Measurements from ENCODE around the gene ESYT2.
"Not testable (repeated sequence)": the region's sequence is repeated elsewhere in the genome, so short reads cannot be mapped to it uniquely, and the experiment has no call there.

ESYT2 gene

DNA sequence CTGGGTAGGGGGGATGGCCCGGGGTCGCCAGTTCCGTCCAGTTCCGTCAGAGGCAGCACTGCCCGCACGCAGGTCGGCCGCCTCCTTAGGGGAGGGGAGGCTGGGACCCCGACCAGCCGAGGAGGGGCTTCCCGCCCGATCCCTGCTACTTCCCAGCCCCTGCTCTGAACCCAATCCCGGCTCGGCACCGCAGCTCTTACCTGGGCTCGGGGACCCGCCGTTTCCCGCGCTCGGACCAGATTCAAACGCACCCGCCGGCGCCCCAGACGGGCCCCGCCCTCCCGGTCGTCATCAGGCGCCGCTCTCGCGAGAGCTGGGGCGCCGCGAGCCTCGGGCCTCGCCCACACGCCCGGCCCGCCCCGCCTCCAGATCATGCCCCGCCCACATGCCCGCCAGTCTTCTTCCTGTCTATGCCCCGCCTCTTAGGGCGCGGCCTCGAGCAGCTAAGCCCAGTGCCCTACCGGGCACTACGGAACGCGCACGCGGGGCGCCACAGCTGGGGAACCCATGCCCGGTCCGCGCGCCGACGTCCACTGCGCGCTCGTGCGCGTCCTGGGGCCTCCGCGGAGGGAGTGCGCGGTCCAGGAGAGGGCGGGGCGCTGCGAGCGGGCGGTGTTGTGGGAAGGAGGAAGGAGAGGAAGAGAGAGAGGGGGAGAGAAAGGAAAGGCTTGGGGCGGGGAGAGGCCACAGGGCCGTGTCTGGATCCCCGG, 124.6 kb downstream of the ESYT2 start, which contains the start of gene NCAPG2:
Gene NCAPG2, minus strand, starts transcription at position 281 of the 710 bp plus-strand sequence. CDS start 2,905 bp downstream, outside the sequence.
- H3K9ac ChIP-seq (ENCODE audit: low read length in 2 of 2): peak within 1 kb of the TSS; percentile 78 to 79
- H3K4me3 ChIP-seq (ENCODE audit: low read length in 2 of 2): peak within 1 kb of the TSS; percentile 77 to 83
- no peaks in the 10 kb centered on the region for H3K36me3 ChIP-seq (ENCODE audit: control insufficient read depth in 2 of 2, insufficient read depth in 2 of 2, low read length in 2 of 2)
- H3K27ac ChIP-seq (ENCODE audit: low read length): peak within 1 kb of the TSS; percentile 80
- H3K4me1 ChIP-seq (ENCODE audit: control insufficient read depth, insufficient read depth, low read length): peaks cover 18% of the 10 kb centered on the region
- H3K9me3 ChIP-seq (ENCODE audit: control insufficient read depth in 2 of 2, low read length in 2 of 2): no peaks in the 10 kb centered on the region
- H3K27me3 ChIP-seq (ENCODE audit: control insufficient read depth in 1 of 2, insufficient read depth in 2 of 2, low read length in 2 of 2): no peaks in the 10 kb centered on the region

DNA sequence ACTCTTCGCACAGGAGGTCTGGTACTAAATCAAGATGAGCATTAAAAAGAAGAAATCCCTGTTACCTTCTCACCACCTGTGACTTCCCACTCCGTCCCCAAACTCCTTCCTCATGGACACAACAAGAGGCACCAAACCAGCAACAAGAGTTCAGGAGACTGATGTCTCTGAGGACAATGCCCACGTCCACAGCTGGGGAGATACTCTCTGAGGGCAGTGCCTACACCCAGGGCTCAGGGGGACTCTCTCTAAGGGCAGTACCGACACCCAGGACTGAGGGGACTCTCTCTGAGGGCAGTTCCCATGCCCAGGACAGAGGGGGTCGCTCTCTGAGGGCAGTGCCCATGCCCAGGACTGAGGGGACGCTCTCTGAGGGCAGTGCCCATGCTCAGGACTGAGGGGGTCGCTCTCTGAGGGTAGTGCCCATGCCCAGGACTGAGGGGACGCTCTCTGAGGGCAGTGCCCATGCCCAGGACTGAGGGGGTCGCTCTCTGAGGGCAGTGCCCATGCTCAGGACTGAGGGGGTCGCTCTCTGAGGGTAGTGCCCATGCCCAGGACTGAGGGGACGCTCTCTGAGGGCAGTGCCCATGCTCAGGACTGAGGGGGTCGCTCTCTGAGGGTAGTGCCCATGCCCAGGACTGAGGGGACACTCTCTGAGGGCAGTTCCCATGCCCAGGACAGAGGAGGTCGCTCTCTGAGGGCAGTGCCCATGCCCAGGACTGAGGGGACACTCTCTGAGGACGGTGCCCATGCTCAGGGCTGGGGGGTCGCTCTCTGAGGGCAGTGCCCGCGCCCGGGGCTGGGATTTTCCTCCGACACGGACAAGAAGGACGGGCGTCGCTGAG, 125.4 kb downstream of the ESYT2 start:
- not testable (repeated sequence) for H3K27ac ChIP-seq (ENCODE audit: low read length); H3K9me3 ChIP-seq (ENCODE audit: control insufficient read depth in 2 of 2, low read length in 2 of 2); H3K27me3 ChIP-seq (ENCODE audit: control insufficient read depth in 1 of 2, insufficient read depth in 2 of 2, low read length in 2 of 2); H3K36me3 ChIP-seq (ENCODE audit: control insufficient read depth in 2 of 2, insufficient read depth in 2 of 2, low read length in 2 of 2)
- Histone ChIP-seq H3K9ac (ENCODE audit: low read length in 2 of 2) (peak overlapping the region; percentile 68 to 69), H3K4me1 (ENCODE audit: control insufficient read depth, insufficient read depth, low read length) (peaks cover 18% of the 10 kb centered on the region), H3K4me3 (ENCODE audit: low read length in 2 of 2) (peak overlapping the region; percentile 76 to 83)

DNA sequence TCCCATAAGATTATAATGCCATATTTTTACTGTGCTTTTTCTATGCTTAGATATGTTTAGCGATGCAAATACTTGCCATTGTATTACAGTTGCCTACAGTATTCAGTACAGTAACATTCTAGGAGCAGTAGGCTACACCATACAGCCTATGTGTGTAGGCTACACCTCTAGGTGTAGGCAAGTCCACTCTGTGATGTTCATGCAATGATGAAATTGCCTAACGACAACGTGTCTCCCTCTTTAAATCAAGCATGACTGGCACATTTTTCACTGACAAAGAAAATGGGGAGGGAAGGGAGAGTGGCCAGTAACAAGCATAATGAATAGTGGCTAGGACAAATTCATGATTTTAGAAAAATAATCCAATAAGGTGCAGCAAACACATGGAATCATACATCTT, 126.4 kb downstream of the ESYT2 start:
- Histone ChIP-seq H3K36me3 (ENCODE audit: control insufficient read depth in 2 of 2, insufficient read depth in 2 of 2, low read length in 2 of 2) (no peaks in the 10 kb centered on the region), H3K27me3 (ENCODE audit: control insufficient read depth in 1 of 2, insufficient read depth in 2 of 2, low read length in 2 of 2) (no peaks in the 10 kb centered on the region), H3K4me1 (ENCODE audit: control insufficient read depth, insufficient read depth, low read length) (peaks cover 18% of the 10 kb centered on the region), H3K4me3 (ENCODE audit: low read length in 2 of 2) (no peak overlapping the region), H3K9ac (ENCODE audit: low read length in 2 of 2) (no peak overlapping the region), H3K9me3 (ENCODE audit: control insufficient read depth in 2 of 2, low read length in 2 of 2) (no peaks in the 10 kb centered on the region), H3K27ac (ENCODE audit: low read length) (no peak overlapping the region)

DNA sequence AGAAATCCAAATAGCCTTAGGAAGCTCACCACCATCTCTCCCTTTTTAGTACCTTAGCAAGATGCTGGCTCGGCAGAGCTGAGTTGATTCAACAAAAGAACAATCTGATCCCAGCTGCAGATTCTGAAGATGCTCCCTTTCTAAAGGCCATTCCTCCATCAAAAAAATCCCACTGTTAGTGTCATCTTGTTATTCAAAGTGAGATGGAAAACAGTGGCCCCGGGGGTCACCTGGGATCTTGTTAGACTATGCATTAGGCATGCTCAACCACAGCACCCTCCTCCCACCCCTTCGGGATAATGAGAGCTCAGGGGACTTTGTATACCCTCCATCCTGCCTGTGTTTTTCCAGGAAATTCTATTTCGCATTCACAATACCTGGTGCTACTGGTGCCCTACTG, 127.1 kb downstream of the ESYT2 start:
- no peak overlapping the region for H3K9ac ChIP-seq (ENCODE audit: low read length in 2 of 2)
- H3K4me3 ChIP-seq (ENCODE audit: low read length in 2 of 2): no peak overlapping the region
- H3K4me1 ChIP-seq (ENCODE audit: control insufficient read depth, insufficient read depth, low read length): peaks cover 18% of the 10 kb centered on the region
- no peaks in the 10 kb centered on the region for H3K9me3 ChIP-seq (ENCODE audit: control insufficient read depth in 2 of 2, low read length in 2 of 2)
- no peaks in the 10 kb centered on the region for H3K27me3 ChIP-seq (ENCODE audit: control insufficient read depth in 1 of 2, insufficient read depth in 2 of 2, low read length in 2 of 2)
- no peak overlapping the region for H3K27ac ChIP-seq (ENCODE audit: low read length)
- no peaks in the 10 kb centered on the region for H3K36me3 ChIP-seq (ENCODE audit: control insufficient read depth in 2 of 2, insufficient read depth in 2 of 2, low read length in 2 of 2)

DNA sequence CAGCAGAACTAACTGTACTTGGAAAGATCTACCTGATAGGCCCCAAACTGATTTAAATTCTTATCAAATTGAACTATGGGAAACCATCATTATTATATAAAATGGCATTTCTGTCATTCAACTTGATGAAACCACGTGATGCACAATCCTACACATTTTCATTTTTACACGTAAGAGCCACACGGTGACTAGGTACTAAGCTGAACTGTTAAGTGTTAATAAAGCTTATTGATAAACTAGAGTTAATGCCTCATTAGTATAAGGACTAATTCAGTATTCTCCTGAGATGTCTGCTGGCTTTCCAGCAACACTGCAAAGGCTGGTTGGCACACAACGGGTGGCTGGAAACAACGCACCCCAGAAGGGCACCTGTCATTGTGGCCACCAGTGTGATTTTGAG, 129.3 kb downstream of the ESYT2 start:
- Histone ChIP-seq H3K9ac (ENCODE audit: low read length in 2 of 2) (no peak overlapping the region), H3K27me3 (ENCODE audit: control insufficient read depth in 1 of 2, insufficient read depth in 2 of 2, low read length in 2 of 2) (no peaks in the 10 kb centered on the region), H3K9me3 (ENCODE audit: control insufficient read depth in 2 of 2, low read length in 2 of 2) (no peaks in the 10 kb centered on the region), H3K27ac (ENCODE audit: low read length) (no peak overlapping the region), H3K36me3 (ENCODE audit: control insufficient read depth in 2 of 2, insufficient read depth in 2 of 2, low read length in 2 of 2) (no peaks in the 10 kb centered on the region), H3K4me3 (ENCODE audit: low read length in 2 of 2) (no peak overlapping the region), H3K4me1 (ENCODE audit: control insufficient read depth, insufficient read depth, low read length) (peaks cover 15% of the 10 kb centered on the region)

DNA sequence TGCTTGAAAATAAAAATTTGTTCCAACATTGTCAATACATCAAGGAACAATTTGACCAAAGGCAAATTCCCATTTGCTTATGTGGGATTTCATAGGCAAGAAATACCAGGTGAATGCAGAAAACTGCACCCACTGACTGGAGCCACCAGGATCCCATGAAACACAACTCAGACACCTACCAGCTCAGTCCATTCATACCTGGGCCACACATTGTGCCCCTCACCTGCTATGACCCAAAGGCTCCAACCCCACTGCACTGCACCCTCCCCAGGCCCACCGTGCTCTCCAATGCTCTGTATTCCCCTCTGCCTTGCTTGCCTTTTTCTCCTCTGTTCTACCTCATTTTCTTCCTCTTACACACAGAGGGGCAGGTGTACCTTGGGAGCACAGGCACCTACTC, 130.0 kb downstream of the ESYT2 start:
- Histone ChIP-seq H3K27ac (ENCODE audit: low read length) (no peak overlapping the region), H3K9ac (ENCODE audit: low read length in 2 of 2) (no peak overlapping the region), H3K4me3 (ENCODE audit: low read length in 2 of 2) (no peak overlapping the region), H3K4me1 (ENCODE audit: control insufficient read depth, insufficient read depth, low read length) (peaks cover 15% of the 10 kb centered on the region), H3K36me3 (ENCODE audit: control insufficient read depth in 2 of 2, insufficient read depth in 2 of 2, low read length in 2 of 2) (no peaks in the 10 kb centered on the region), H3K9me3 (ENCODE audit: control insufficient read depth in 2 of 2, low read length in 2 of 2) (no peaks in the 10 kb centered on the region), H3K27me3 (ENCODE audit: control insufficient read depth in 1 of 2, insufficient read depth in 2 of 2, low read length in 2 of 2) (no peaks in the 10 kb centered on the region)

DNA sequence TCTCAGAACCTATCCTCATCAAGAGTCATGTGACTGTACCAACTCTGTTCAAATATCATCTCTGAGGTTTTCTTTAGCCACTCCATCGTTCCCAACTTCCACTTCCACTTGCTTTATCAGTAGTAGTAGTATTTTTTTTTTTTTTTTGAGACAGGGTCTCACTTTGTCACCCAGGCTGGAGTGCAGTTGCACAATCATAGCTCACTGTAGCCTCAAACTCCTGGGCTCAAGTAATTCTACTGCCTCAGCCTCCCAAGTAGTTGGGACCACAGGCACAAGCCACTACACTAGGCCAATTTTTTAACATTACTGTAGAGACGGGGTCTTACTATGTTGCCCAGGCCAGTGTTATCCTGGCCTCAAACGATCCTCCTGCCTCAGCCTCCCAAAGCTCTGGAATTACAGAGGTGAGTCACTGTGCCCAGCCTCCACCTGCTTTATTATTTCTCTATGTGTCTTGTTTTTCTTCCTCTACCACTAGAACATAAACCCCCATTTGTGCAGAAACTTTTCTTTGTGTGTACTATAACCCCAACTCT, 130.6 kb downstream of the ESYT2 start:
- peaks cover 8% of the 10 kb centered on the region for H3K4me1 ChIP-seq (ENCODE audit: control insufficient read depth, insufficient read depth, low read length)
- no peaks in the 10 kb centered on the region for H3K36me3 ChIP-seq (ENCODE audit: control insufficient read depth in 2 of 2, insufficient read depth in 2 of 2, low read length in 2 of 2)
- no peaks in the 10 kb centered on the region for H3K27me3 ChIP-seq (ENCODE audit: control insufficient read depth in 1 of 2, insufficient read depth in 2 of 2, low read length in 2 of 2)
- no peak overlapping the region for H3K4me3 ChIP-seq (ENCODE audit: low read length in 2 of 2)
- no peak overlapping the region for H3K27ac ChIP-seq (ENCODE audit: low read length)
- H3K9ac ChIP-seq (ENCODE audit: low read length in 2 of 2): no peak overlapping the region
- H3K9me3 ChIP-seq (ENCODE audit: control insufficient read depth in 2 of 2, low read length in 2 of 2): no peaks in the 10 kb centered on the region

DNA sequence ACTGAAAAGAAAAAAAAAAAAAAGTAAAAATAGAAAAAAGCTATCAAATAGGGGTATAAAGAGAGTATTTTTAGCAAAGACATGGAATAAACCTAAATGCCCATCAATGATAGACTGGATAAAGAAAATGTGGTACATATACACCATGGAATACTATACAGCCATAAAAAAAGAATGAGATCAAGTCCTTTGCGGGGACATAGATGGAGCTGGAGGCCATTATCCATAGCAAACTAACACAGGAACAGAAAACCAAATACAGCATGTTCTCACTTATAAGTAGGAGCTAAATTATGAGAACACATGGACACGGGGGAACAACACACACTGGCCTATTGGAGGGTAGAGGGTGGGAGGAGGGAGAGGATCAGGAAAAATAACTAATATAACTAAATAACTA, 131.7 kb downstream of the ESYT2 start:
- not testable (repeated sequence) for H3K4me1 ChIP-seq (ENCODE audit: control insufficient read depth, insufficient read depth, low read length); H3K9ac ChIP-seq (ENCODE audit: low read length in 2 of 2); H3K27ac ChIP-seq (ENCODE audit: low read length); H3K36me3 ChIP-seq (ENCODE audit: control insufficient read depth in 2 of 2, insufficient read depth in 2 of 2, low read length in 2 of 2); H3K9me3 ChIP-seq (ENCODE audit: control insufficient read depth in 2 of 2, low read length in 2 of 2); H3K4me3 ChIP-seq (ENCODE audit: low read length in 2 of 2); H3K27me3 ChIP-seq (ENCODE audit: control insufficient read depth in 1 of 2, insufficient read depth in 2 of 2, low read length in 2 of 2)

DNA sequence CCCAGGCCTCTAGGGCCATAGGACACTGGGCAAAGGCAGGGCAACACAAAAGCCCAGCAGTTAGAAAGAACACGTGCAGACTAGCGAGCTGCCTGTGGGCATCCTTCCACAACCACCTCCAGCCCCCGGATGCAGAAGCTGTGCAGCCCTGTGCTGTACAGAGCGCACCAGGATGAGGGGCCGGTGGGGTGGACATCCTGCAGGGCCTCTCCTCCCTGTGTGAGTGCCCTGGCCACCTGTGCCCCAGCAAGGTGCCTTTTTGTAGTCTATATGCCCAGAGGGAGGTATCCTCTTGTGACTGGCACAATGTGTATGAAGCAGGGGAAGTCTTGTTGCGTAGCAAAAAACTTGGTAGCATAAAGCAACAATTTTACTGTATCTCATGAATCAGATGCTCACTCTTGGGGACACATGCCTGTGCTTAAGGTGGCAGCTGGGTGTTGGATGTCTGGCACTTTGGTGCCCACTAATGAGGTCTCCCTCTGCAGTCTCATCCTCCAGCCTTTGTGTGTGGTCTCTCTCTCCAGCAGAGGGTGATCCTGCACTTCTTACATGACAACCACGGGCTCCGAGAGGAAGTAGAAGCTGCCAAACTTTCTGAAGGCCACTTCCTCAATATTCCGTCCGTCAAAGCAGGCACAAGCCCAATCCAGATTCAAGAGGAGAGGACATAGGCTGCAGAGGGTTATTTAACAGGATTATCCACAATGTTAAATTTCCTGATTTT, 133.4 kb downstream of the ESYT2 start:
- no peaks in the 10 kb centered on the region for H3K36me3 ChIP-seq (ENCODE audit: control insufficient read depth in 2 of 2, insufficient read depth in 2 of 2, low read length in 2 of 2)
- peak overlapping the region; percentile 11 to 49 for H3K4me3 ChIP-seq (ENCODE audit: low read length in 2 of 2)
- no peaks in the 10 kb centered on the region for H3K27me3 ChIP-seq (ENCODE audit: control insufficient read depth in 1 of 2, insufficient read depth in 2 of 2, low read length in 2 of 2)
- no peak overlapping the region for H3K27ac ChIP-seq (ENCODE audit: low read length)
- peak overlapping the region in 1 of 2 donors; percentile 21 for H3K9ac ChIP-seq (ENCODE audit: low read length in 2 of 2)
- no peaks in the 10 kb centered on the region for H3K9me3 ChIP-seq (ENCODE audit: control insufficient read depth in 2 of 2, low read length in 2 of 2)
- peaks cover 5% of the 10 kb centered on the region for H3K4me1 ChIP-seq (ENCODE audit: control insufficient read depth, insufficient read depth, low read length)

DNA sequence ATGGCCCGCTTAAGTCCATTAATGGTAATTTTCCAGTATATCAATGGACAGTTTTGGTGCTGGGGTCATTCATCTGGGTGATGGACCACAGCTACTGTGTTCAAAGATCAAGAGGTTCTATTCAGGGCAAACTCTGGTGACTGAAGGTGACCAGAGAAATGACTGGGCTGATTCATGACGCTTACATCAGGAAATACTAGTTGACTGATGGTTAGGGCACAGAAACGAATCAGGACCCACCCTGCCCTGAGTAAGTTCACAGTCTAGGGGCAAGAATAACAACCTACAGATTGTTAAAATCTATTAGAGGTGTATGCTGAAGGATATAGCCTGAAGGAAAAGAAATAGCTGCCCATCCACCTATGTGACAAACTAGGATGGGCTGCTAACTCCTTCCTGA, 134.3 kb downstream of the ESYT2 start:
- H3K27ac ChIP-seq (ENCODE audit: low read length): no peak overlapping the region
- no peaks in the 10 kb centered on the region for H3K27me3 ChIP-seq (ENCODE audit: control insufficient read depth in 1 of 2, insufficient read depth in 2 of 2, low read length in 2 of 2)
- H3K9ac ChIP-seq (ENCODE audit: low read length in 2 of 2): no peak overlapping the region
- no peaks in the 10 kb centered on the region for H3K9me3 ChIP-seq (ENCODE audit: control insufficient read depth in 2 of 2, low read length in 2 of 2)
- no peak overlapping the region for H3K4me3 ChIP-seq (ENCODE audit: low read length in 2 of 2)
- H3K36me3 ChIP-seq (ENCODE audit: control insufficient read depth in 2 of 2, insufficient read depth in 2 of 2, low read length in 2 of 2): no peaks in the 10 kb centered on the region
- H3K4me1 ChIP-seq (ENCODE audit: control insufficient read depth, insufficient read depth, low read length): peaks cover 5% of the 10 kb centered on the region
